OCI-LY3 (cell line): ENCODE measurements around the gene MUC7.

Experiments
- H2AFZ ChIP-seq: fragments of 200-600, 300-600 bp; shearing (Covaris generic); 2 replicates; pipeline ENCODE4 v1.6.0; 2014; ENCODE audit warnings: antibody characterized with exemption, low read depth, low read length
- H3K27ac ChIP-seq: fragments of 200-600, 300-600 bp; sonication (generic); 2 replicates; pipeline ENCODE4 v1.5.1; 2014; ENCODE audit warnings: mild to moderate bottlenecking, low read length, moderate library complexity, mixed read lengths
- H3K27me3 ChIP-seq: fragments of 200-600, 300-600 bp; sonication (generic); 2 replicates; pipeline ENCODE4 v1.6.1; 2014; ENCODE audit warnings: low read depth, low read length, mixed read lengths
- H3K36me3 ChIP-seq: fragments of 200-600, 300-600 bp; sonication (generic); replicated peaks from 2 replicates; pipeline ENCODE3; 2014; ENCODE audit warnings: low read depth, low read length, mixed read lengths
- H3K4me1 ChIP-seq: fragments of 300-600, 200-600 bp; sonication (generic); 2 replicates; pipeline ENCODE4 v1.6.1; 2014; ENCODE audit warnings: low read length, mixed read lengths
- H3K4me2 ChIP-seq: fragments of 200-600, 300-600 bp; sonication (generic); 2 replicates; pipeline ENCODE4 v1.6.1; 2014; ENCODE audit warnings: low read length, mixed read lengths
- H3K4me3 ChIP-seq: fragments of 300-600, 200-600 bp; sonication (generic); 2 replicates; pipeline ENCODE4 v1.5.1; 2014; ENCODE audit warnings: antibody characterized with exemption, mild to moderate bottlenecking, low read length, moderate library complexity
- H3K79me2 ChIP-seq: fragments of 300-600, 200-600 bp; shearing (Covaris generic); 2 replicates; pipeline ENCODE4 v1.6.1; 2014; ENCODE audit warnings: mild to moderate bottlenecking, low read length, mixed read lengths
- H3K9ac ChIP-seq: fragments of 300-600, 200-600 bp; shearing (Covaris generic); 2 replicates; pipeline ENCODE4 v1.6.0; 2014; ENCODE audit warnings: mild to moderate bottlenecking, low read length, moderate library complexity
- H3K9me3 ChIP-seq: fragments of 200-600, 300-600 bp; shearing (Covaris generic); 2 replicates; pipeline ENCODE4 v1.6.1; 2014; ENCODE audit warnings: low read length, mixed read lengths; ENCODE audit not compliant: insufficient read depth
- H4K20me1 ChIP-seq: fragments of 200-600, 300-600 bp; sonication (generic); 2 replicates; pipeline ENCODE4 v1.6.1; 2016; ENCODE audit warnings: low read length, mixed read lengths; ENCODE audit not compliant: insufficient read depth
- CTCF ChIP-seq: fragments of 200-600, 300-600 bp; sonication (generic); IDR thresholded peaks from 2 replicates; pipeline ENCODE4 v1.5.1; 2014; ENCODE audit warnings: antibody characterized with exemption, low read length, low read depth
- EZH2phosphoT487 ChIP-seq: fragments of 200-600 bp; shearing (Covaris generic); IDR thresholded peaks from 2 replicates; pipeline ENCODE4 v1.6.1; 2018; ENCODE audit warnings: antibody characterized with exemption, mixed run types, low read depth

Gene MUC7

GRCh38 chr4:70471897-70472296 lies at the start of gene MUC7:
Gene MUC7, plus strand, starts transcription at chr4:70472197. Its CDS starts 1,825 bp downstream, at chr4:70474022.
- H3K9me3 ChIP-seq = no peaks in the 10 kb centered on the region
- no peak within 1 kb of the TSS for H3K4me3 ChIP-seq
- no peak within 1 kb of the TSS for H2AFZ ChIP-seq
- no peaks in the 10 kb centered on the region for H3K36me3 ChIP-seq
- no peaks in the 10 kb centered on the region for H3K4me1 ChIP-seq
- H3K9ac ChIP-seq = no peak within 1 kb of the TSS
- H3K79me2 ChIP-seq = no peaks in the 10 kb centered on the region
- H3K27ac ChIP-seq = no peak within 1 kb of the TSS
- H4K20me1 ChIP-seq = no peaks in the 10 kb centered on the region
- no peaks in the 10 kb centered on the region for H3K27me3 ChIP-seq
- H3K4me2 ChIP-seq = no peak within 1 kb of the TSS
- TF ChIP-seq EZH2phosphoT487 (no peak), CTCF (no peak)

GRCh38 chr4:70425306-70425705 lies 46.7 kb upstream of the MUC7 start:
- H3K9me3 ChIP-seq = no peaks in the 10 kb centered on the region
- no peaks in the 10 kb centered on the region for H4K20me1 ChIP-seq
- H3K4me1 ChIP-seq = 0 out of 2 replicates have a peak, but pooled peaks cover 3% of the 10 kb centered on the region
- no peak overlapping the region for H3K27ac ChIP-seq
- H3K4me3 ChIP-seq = no peak overlapping the region
- H3K9ac ChIP-seq = no peak overlapping the region
- H3K36me3 ChIP-seq = no peaks in the 10 kb centered on the region
- no peaks in the 10 kb centered on the region for H3K27me3 ChIP-seq
- TF ChIP-seq EZH2phosphoT487 = no peak
- TF ChIP-seq CTCF = no peak
- H3K4me2 ChIP-seq = no peak overlapping the region
- no peaks in the 10 kb centered on the region for H3K79me2 ChIP-seq
- H2AFZ ChIP-seq = no peak overlapping the region

DNA sequence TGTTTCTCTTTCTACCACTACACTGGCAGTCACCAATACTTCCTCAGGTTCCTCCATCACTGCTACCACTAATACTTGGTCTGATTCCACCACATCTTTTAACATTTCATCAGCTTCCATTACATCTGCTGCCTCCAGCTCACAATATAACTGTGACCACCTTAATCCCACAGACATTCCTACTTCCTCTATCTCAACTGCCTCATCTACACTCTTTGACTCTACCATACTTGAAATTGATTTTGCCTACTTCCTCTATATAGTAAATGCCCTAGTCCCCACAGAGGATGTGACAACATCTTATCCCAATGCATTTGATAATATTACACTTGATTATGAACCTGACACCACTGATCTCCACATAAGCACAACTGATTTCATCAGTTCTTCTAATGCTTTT lies 45.2 kb upstream of the MUC7 start:
- no peak overlapping the region for H3K9ac ChIP-seq
- 0 out of 2 replicates have a peak, but pooled peaks cover 3% of the 10 kb centered on the region for H3K4me1 ChIP-seq
- H3K9me3 ChIP-seq = no peaks in the 10 kb centered on the region
- no peak overlapping the region for H3K27ac ChIP-seq
- H3K36me3 ChIP-seq = no peaks in the 10 kb centered on the region
- no peaks in the 10 kb centered on the region for H4K20me1 ChIP-seq
- H3K4me3 ChIP-seq = no peak overlapping the region
- H2AFZ ChIP-seq = no peak overlapping the region
- no peaks in the 10 kb centered on the region for H3K27me3 ChIP-seq
- TF ChIP-seq EZH2phosphoT487 (no peak), CTCF (no peak)
- H3K4me2 ChIP-seq = no peak overlapping the region
- H3K79me2 ChIP-seq = no peaks in the 10 kb centered on the region

DNA sequence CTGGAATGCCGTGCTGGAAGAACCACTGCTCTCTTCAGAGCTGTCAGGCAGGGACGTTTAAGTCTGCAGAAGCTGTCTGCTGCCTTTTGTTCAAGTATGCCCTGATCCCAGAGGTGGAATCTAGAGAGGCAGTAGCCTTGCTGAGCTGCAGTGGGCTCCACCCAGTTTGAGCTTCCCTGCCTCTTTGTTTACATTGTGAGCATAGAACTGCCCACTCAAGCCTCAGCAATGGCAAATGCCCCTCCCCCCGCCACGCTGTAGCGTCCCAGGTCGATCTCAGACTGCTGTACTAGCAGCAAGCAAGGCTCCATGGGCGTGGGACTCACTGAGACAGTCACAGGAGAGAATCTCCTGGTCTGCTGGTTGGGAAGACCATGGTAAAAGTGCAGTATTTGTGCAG lies 34.8 kb upstream of the MUC7 start:
- H3K27ac ChIP-seq = no peak overlapping the region
- H3K27me3 ChIP-seq = no peaks in the 10 kb centered on the region
- H3K79me2 ChIP-seq = no peaks in the 10 kb centered on the region
- H3K36me3 ChIP-seq = no peaks in the 10 kb centered on the region
- H2AFZ ChIP-seq = no peak overlapping the region
- no peaks in the 10 kb centered on the region for H3K9me3 ChIP-seq
- TF ChIP-seq EZH2phosphoT487 = no peak
- TF ChIP-seq CTCF = no peak
- no peak overlapping the region for H3K4me3 ChIP-seq
- no peaks in the 10 kb centered on the region for H4K20me1 ChIP-seq
- no peak overlapping the region for H3K9ac ChIP-seq
- no peaks in the 10 kb centered on the region for H3K4me1 ChIP-seq
- no peak overlapping the region for H3K4me2 ChIP-seq
